Smooth muscle cell of the umbilical artery (primary cell): ENCODE measurements around the gene RGS18. TPM values are rescaled to one million over a fixed set of nuclear protein-coding genes. Genes with fewer than 3 reads are reported as not detected.

ENCODE experiments used
- total RNA-seq: library from RNA; depleted of rRNA; stranded (reverse); fragments of >200 nt; gene quantifications from 2 replicates; pipeline ENCODE4 v1.2.3, GENCODE V29; 2014

The RGS18 gene, protein sequence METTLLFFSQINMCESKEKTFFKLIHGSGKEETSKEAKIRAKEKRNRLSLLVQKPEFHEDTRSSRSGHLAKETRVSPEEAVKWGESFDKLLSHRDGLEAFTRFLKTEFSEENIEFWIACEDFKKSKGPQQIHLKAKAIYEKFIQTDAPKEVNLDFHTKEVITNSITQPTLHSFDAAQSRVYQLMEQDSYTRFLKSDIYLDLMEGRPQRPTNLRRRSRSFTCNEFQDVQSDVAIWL
- total RNA-seq: not detected in 2 replicates

DNA sequence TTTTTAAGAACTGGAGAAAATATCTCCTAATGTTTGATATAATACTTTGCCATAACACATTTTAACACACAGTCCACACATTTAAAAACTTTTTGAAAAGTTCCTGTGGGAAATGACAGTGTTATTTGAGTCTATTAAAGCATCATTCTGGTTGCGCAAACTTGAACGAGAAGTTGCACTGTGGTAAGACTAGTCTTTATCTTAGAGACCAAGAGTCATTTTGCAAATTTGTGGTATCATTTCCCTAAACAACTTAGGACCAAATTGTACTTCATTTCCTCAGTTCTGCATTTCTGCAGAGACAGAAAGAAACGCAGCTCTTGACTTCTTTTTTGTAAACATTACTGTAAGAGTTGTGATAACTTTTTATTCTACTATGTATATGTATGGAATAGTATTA, at the start of gene RGS18:
Gene RGS18 (plus strand): TSS at position 282 of the 400 bp plus-strand sequence. CDS start 176 bp downstream, outside the sequence.

Other genes starting within 250 kb of the RGS18 start
- not detected in 2 replicates for gene RGS21, start 158.5 kb downstream of the RGS18 start, total RNA-seq